ENCODE data around the gene ACYP2.

ACYP2 gene

GRCh38 chr2:54330162-54330925 is 214.9 kb downstream of the ACYP2 start:
- peak; percentile 39 to 74 for DNase-seq

GRCh38 chr2:54330926-54331835 is 215.8 kb downstream of the ACYP2 start:
- no peak for DNase-seq

GRCh38 chr2:54332386-54332785 is 217.0 kb downstream of the ACYP2 start:
- DNase-seq, result no peak

DNA sequence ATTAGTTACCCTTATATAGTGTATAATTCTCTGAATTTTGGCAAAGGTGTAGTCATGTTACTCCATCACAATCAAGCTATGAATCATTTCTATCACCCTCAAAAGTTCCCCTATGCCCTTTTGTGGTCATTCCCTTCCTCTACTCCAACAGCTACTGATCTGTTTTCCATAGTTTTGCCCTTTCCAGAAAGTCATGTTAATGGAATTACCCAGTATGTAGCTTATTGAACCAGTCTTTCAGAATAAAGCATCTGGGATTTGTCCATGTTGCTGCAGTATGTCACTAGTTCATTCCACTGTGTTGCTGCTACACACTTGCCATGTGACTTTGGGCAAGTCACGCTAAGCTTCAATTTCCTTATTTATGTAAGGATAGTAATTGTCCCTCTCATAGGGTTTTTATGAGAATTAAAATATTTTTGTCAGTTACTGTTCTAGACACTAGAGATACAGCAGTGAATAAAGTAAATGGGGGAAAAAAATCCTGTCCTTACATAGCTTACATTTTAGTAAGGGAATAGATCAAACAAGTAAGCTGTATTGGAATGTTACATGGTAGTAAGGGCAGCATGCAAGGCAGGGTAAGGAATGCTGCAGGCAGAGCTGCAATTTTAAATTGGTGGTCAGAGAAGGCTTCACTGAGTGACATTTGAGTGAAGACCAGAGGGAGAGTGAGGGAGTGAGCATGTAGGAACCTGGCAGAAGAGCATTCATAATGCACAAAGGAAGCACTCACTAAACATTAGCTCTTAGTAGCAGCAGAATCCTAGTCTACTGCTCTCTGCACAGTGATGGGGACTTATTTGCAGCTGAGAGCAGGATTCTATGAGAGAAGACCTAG is 220.9 kb downstream of the ACYP2 start:
- no peak for DNase-seq

- DNase-seq, result no peak
Measured at GRCh38 chr2:54336977-54337255, 221.5 kb downstream of the ACYP2 start.

GRCh38 chr2:54341656-54342055 is 226.2 kb downstream of the ACYP2 start:
- no peak for DNase-seq

- no peak for DNase-seq
Measured at GRCh38 chr2:54342603-54343002, 227.2 kb downstream of the ACYP2 start.

- no peak for DNase-seq
Measured at GRCh38 chr2:54347622-54348021, 232.2 kb downstream of the ACYP2 start.

- DNase-seq, result no peak
Measured at GRCh38 chr2:54348646-54349045, 233.2 kb downstream of the ACYP2 start.

- no peak for DNase-seq
Measured at GRCh38 chr2:54350426-54350825, 235.0 kb downstream of the ACYP2 start.

DNA sequence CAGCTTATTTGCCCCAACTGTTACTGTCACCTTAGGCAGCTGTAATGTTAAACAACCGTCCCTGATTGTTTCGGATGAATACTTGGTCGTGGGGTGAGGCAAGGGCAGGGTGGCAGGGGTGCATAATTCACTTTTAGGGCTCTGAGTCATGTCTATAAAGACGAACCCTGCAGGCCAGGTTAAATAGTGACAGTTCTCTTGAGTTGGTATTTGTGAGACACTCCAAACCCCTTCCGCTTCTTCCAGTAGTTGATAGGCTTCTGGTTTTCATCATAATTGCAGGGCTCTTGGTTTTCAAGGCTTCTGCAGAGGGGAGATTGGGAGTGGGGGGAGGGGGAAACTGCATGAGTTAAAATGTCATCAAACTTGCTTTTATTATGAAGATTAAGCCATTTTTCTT is 237.8 kb downstream of the ACYP2 start:
- no peak for DNase-seq

Measured in bone marrow (tissue), 2 donors.